Dermis microvascular lymphatic vessel endothelial cell (primary cell): Measurements from ENCODE around the gene MAST4. TPM values are rescaled to one million over a fixed set of nuclear protein-coding genes. Genes with fewer than 3 reads are reported as not detected.

Source experiments
- DNase-seq, 2 donors: peaks; one replicate each; pipeline versions ENCODE4 v3.0.0 to v3.0.0-alpha.2; 2010; ENCODE audit warnings: low read depth in 2 of 2
- total RNA-seq: library from RNA; depleted of rRNA; stranded (reverse); fragments of >200 nt; gene quantifications from 2 replicates; pipeline ENCODE4 v1.2.1, GENCODE V29; 2014

The MAST4 gene
- total RNA-seq, 1 donor from 2014 or later: 14.2 TPM

- no peak for DNase-seq
These were observed 605.8 kb downstream of the MAST4 start for GRCh38 chr5:67201897-67202549.

GRCh38 chr5:67202828-67203227 lies 606.6 kb downstream of the MAST4 start:
- DNase-seq: no peak

GRCh38 chr5:67203701-67204074 lies 607.5 kb downstream of the MAST4 start:
- no peak for DNase-seq

- no peak for DNase-seq
These were observed 608.6 kb downstream of the MAST4 start for GRCh38 chr5:67204821-67205220.

GRCh38 chr5:67205981-67206380 lies 609.8 kb downstream of the MAST4 start:
- no peak for DNase-seq

- no peak for DNase-seq
These were observed 610.3 kb downstream of the MAST4 start for GRCh38 chr5:67206461-67206860.

GRCh38 chr5:67206929-67207328 lies 610.7 kb downstream of the MAST4 start:
- peak in 1 of 2 donors; percentile 42 for DNase-seq

GRCh38 chr5:67208403-67208802 lies 612.2 kb downstream of the MAST4 start:
- no peak for DNase-seq

- DNase-seq: peak; percentile 78 to 80
These were observed 613.1 kb downstream of the MAST4 start for GRCh38 chr5:67209141-67209771.

GRCh38 chr5:67211926-67212325 lies 615.7 kb downstream of the MAST4 start:
- DNase-seq: no peak

GRCh38 chr5:67214036-67214435 lies 617.8 kb downstream of the MAST4 start:
- no peak for DNase-seq

- peak in 1 of 2 donors; percentile 37 for DNase-seq
These were observed 618.7 kb downstream of the MAST4 start for GRCh38 chr5:67214707-67215447.

GRCh38 chr5:67215519-67216471 lies 619.6 kb downstream of the MAST4 start:
- peak; percentile 91 to 95 for DNase-seq

GRCh38 chr5:67216564-67216963 lies 620.4 kb downstream of the MAST4 start:
- DNase-seq: no peak
